Brain microvascular endothelial cell (primary cell): ENCODE results near the gene LRMDA.
A peak's percentile ranks its signal among the peaks of the same experiment; 100 is the strongest.

Experiments used
- DNase-seq: peaks from one replicate; pipeline ENCODE4 v3.0.0-alpha.2; 2020
- H3K27ac ChIP-seq: fragments of 250-450 bp; sonication (Bioruptor Pico); 2 replicates; pipeline ENCODE4 v1.5.1; 2020; ENCODE audit warnings: mild to moderate bottlenecking, moderate library complexity
- H3K27me3 ChIP-seq: fragments of 250-450 bp; sonication (Bioruptor Pico); replicated peaks from 2 replicates; pipeline ENCODE4 v1.5.1; 2020; ENCODE audit warnings: mild to moderate bottlenecking
- H3K36me3 ChIP-seq: fragments of 250-450 bp; sonication (Bioruptor Pico); replicated peaks from 2 replicates; pipeline ENCODE4 v1.5.1; 2020; ENCODE audit warnings: mild to moderate bottlenecking
- H3K4me3 ChIP-seq: 2 replicates; pipeline ENCODE4 v1.5.1; 2011; ENCODE audit warnings: low read depth, mild to moderate bottlenecking, control low read depth, low read length, moderate library complexity
- in situ Hi-C: cut with HindIII; loops from 2 replicates; pipeline ENCODE4 v1.10.0; 2017; ENCODE audit warnings: low sequenced_read_pairs, low pct_ligation_motif_present
- TF ChIP-seq, protein P1 (sequence below): IDR thresholded peaks from 2 replicates; pipeline ENCODE4 v1.5.1; 2011; ENCODE audit warnings: low read depth, mild to moderate bottlenecking, moderate library complexity, low read length, control low read depth, inconsistent platforms; ENCODE audit errors: missing control alignments

The LRMDA gene

DNA sequence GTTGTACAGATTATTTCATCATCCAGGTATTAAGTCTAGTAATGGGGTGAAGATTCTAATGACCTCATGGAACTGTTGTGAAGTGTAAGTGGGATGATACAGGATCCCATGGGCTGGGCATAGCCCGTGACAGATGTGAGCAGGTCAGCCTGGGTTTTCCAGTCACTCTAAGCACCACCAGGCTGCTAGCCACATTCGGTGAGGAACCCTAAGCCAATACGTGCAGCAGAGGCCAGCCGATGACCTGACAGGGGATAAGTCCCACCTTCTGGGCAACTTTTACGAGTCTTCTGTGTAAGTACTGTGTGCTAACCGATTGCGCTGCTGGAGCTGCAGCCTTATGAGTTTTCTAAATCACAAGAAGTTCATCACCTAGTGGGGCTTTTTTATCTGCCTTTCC, 37.2 kb upstream of the LRMDA start:
- Histone ChIP-seq H3K36me3 (no peaks in the 10 kb centered on the region), H3K27ac (no peak overlapping the region), H3K27me3 (peaks cover 20% of the 10 kb centered on the region), H3K4me3 (no peak overlapping the region)
- DNase-seq: no peak
- TF ChIP-seq, protein P1, sequence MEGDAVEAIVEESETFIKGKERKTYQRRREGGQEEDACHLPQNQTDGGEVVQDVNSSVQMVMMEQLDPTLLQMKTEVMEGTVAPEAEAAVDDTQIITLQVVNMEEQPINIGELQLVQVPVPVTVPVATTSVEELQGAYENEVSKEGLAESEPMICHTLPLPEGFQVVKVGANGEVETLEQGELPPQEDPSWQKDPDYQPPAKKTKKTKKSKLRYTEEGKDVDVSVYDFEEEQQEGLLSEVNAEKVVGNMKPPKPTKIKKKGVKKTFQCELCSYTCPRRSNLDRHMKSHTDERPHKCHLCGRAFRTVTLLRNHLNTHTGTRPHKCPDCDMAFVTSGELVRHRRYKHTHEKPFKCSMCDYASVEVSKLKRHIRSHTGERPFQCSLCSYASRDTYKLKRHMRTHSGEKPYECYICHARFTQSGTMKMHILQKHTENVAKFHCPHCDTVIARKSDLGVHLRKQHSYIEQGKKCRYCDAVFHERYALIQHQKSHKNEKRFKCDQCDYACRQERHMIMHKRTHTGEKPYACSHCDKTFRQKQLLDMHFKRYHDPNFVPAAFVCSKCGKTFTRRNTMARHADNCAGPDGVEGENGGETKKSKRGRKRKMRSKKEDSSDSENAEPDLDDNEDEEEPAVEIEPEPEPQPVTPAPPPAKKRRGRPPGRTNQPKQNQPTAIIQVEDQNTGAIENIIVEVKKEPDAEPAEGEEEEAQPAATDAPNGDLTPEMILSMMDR: no peak
- in situ Hi-C loops: no loop called here

DNA sequence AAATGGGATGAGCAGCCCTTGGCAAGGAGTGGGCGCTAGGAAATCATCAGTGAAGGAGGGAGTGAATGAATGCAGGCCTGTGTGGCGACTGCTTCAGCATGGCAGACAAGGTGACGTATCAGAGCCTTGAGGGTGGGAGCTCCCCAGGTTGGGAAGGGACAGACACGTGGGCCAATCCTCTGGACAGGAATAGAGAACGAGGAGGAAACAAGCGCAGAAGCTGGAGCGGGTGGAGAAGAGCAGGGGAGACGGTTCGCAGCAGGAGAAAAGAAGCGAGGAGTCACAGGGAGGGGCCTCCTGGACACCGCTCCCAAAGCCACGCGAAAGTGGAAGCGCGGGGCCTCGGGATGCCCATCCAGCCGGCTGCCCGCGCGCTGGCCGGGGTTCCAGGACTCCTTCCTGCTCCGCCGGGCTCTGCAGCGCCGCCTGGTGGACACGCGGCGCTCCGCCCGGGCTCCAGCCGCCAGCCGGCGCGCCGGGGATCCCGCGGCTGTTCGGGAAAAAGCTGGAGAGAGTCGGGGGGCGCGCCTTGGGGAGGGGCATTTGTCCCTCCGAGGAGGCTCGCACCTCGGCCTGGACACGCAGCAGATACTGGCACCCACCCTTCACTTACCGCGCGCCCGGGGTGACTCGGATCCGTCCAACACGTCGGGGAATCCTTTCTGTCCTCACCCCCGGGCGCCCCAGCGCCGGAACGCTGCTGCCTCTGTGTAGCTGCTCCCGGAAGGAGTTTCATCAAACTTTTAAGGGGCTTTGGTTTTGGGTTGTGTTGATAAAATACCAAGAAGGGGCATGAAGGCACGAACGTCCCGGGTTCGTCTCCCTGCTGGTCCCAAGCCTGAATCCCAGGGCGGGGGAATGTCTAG, 36.1 kb upstream of the LRMDA start:
- peaks cover 20% of the 10 kb centered on the region for H3K27me3 ChIP-seq
- in situ Hi-C loops: no loop called here

DNA sequence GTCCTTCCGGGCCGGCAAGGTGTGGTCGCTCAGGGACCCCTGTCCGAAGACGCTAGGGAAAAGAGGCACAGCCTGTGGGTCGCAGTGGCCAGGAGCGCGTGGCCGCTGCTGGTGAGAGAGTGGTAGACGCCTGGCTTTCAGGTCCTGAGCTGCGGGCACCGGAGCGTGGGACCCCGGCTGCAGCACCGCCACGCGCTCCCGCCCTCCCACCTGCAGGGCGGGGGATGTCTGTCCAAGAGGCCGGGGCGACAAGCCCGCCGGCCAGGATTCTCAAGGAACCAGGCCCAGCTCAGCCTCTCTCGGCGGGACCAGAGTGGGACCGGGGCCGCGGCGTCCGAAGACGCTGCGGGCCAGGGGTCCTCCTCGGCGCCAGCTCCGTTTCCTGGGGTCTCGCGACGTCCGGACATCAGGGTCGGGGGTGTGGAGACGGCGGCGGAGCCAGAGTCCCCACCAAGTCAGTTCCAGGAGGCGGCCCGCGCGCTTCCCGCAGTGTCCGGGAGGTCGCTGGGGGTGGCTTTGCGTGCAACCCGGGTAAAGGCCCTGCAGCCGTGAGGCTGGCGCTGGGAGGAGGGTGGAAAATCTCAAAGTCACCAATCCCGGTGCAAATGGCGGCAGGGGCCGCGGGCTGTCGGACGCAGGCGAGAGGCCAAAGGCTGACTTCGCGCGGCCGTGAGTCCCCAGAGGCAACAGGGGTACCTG, 35.3 kb upstream of the LRMDA start:
- no peak for DNase-seq
- Histone ChIP-seq H3K27me3 (peaks cover 20% of the 10 kb centered on the region), H3K36me3 (no peaks in the 10 kb centered on the region), H3K27ac (no peak overlapping the region), H3K4me3 (peak overlapping the region; percentile 96)
- in situ Hi-C loops: no loop called here
- TF ChIP-seq, protein P1: no peak

More for the DNA sequence above, 36.1 kb upstream of the LRMDA start:
- TF ChIP-seq, protein P1: peak; percentile 61
- H3K27ac ChIP-seq: no peak overlapping the region
- no peak for DNase-seq
- H3K36me3 ChIP-seq: no peaks in the 10 kb centered on the region
- peak overlapping the region; percentile 96 for H3K4me3 ChIP-seq

DNA sequence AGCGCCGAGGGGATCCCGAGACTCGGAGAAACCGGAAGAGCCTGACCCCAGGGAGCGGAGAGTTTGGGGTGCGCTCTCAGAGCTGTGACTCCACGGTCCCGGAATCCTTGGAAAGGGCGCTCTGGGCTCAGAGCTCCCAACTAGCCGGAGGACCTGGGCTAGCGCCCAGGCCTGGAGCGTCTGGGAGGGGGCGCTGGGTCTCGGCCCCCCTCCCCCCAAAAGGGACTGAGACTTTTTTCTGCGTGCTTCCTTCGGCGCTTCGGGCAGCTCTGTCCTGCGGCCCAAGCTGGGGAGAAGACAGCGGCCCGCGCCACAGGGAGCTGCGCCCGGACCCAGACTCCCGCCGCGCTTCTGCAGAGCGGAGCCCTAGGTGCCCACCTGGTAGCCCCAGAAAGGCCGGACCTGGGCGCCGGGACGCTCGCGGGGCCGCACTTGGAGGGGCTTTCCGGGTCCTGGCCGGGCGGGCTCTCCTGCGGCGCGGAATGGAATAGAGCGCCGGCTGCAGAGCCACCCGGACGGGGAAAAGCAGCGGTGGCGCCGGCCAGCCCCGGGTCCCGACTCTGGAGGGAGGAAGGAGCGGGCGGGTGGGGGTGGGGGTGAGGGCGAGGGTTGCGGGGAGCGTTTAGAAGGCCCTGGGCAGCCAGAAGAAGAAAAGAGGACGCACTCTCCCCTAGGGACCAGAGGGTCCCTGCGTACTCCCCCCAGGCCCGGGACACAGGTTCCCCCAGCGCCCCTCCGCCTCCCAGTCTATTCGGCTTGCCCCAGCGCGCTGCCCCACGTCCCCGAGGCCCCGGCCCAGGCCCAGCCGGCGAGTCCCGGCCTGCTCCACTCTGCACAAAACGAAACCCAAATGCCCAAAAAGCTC, 34.6 kb upstream of the LRMDA start:
- DNase-seq: no peak
- TF ChIP-seq, protein P1: peak; percentile 0
- H3K27me3 ChIP-seq: peaks cover 20% of the 10 kb centered on the region
- peak overlapping the region; percentile 96 for H3K4me3 ChIP-seq
- in situ Hi-C loops: no loop called here
- no peak overlapping the region for H3K27ac ChIP-seq
- H3K36me3 ChIP-seq: no peaks in the 10 kb centered on the region

DNA sequence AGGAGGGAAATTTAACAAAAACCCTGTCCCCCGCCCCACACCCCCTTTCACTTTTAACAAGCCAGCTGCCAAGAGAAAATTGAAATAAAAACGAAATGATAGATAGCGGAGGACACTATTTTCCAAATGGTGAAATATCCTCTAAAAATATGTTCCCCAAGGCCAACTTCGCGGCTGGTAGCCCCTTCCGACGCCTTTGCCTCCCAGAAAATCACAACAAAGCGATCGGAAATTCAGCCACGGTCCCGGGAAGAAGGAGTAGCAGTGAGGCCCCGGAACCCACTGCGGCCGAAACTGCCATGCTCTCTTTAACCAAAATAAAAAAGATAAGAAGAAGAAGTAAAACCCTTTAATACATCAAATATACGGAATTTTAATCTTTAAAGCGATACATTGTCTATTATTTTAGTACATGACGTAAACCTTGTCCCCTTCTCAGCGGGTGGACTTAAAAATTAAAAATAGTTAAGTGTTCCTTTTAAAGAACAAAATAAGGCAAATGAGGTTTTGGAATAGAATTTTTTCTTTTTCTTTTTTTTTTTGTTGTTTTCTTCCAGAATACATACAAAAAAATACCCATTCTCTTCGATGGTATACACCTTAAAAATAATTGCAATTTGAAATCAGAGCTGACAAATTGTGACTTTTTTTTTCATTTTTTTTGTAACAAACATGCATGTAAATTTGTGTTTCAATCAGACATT, 33.8 kb upstream of the LRMDA start:
- Histone ChIP-seq H3K27me3 (peaks cover 15% of the 10 kb centered on the region), H3K27ac (no peak overlapping the region), H3K36me3 (no peaks in the 10 kb centered on the region), H3K4me3 (peak overlapping the region; percentile 96)
- no peak for DNase-seq
- in situ Hi-C loops: no loop called here
- TF ChIP-seq, protein P1: no peak
